Adrenal gland (tissue), 12 donors: ENCODE results near the gene MZB1. TPM values are rescaled to one million over a fixed set of nuclear protein-coding genes. Genes with fewer than 3 reads are reported as not detected.
A peak's percentile ranks its signal among the peaks of the same experiment; 100 is the strongest.

ENCODE experiments used
- DNase-seq, 7 donors: peaks; one replicate each; pipeline ENCODE4 v3.0.0-alpha.2; 2019 to 2020
- H3K27ac ChIP-seq, 5 donors: fragments of 200-600 bp; sonication (generic) in 4 of 5; 1 replicate in 3 of 5; 2 replicates in 2 of 5; pipeline versions ENCODE4 v1.5.1 to v1.8.0; 2016 to 2020; ENCODE audit warnings: mild to moderate bottlenecking in 1 of 5
- H3K27me3 ChIP-seq: fragments of 200-600 bp; 2 replicates; pipeline ENCODE4 v1.8.0; 2021
- H3K36me3 ChIP-seq, 2 donors: fragments of 200-600 bp; replicated peaks in 1 of 2; 1 replicate in 1 of 2; 2 replicates in 1 of 2; pipeline versions ENCODE4 v1.5.1 to v1.8.0; 2018 to 2022
- H3K4me1 ChIP-seq, 2 donors: fragments of 200-600 bp; replicated peaks in 1 of 2; 1 replicate in 1 of 2; 2 replicates in 1 of 2; pipeline versions ENCODE4 v1.5.1 to v1.8.0; 2018 to 2021
- H3K4me3 ChIP-seq, 4 donors: fragments of 200-600 bp; sonication (generic) in 3 of 4; one replicate each; pipeline ENCODE4 v1.5.1; 2016 to 2018
- H3K9me3 ChIP-seq, 3 donors: fragments of 200-600 bp; sonication (generic) in 1 of 3; replicated peaks in 1 of 3; 1 replicate in 2 of 3; 2 replicates in 1 of 3; pipeline versions ENCODE4 v1.5.1 to v1.8.0; 2016 to 2021
- POLR2A ChIP-seq, 2 donors: fragments of 450-650 bp; IDR thresholded peaks; one replicate each; pipeline ENCODE4 v1.6.1; 2017; ENCODE audit warnings: antibody characterized with exemption in 2 of 2, mild to moderate bottlenecking in 2 of 2, moderate library complexity in 1 of 2
- whole genome bisulfite sequencing, 4 donors: extraction: QIAGEN DNeasy Blood & Tissue Kit in 2 of 4; methylation state at CpG; one replicate each; pipeline versions ENCODE4 v1.1.5 to v1.1.7; 2013 to 2017; 5-methylcytosine and 5-hydroxymethylcytosine counted together
- intact Hi-C, 2 donors: fragments of 100-400 bp; cut with DNase I; formaldehyde crosslinking; loops; one replicate each; pipeline versions ENCODE4 v1.14.1 to v1.15.0; 2022 to 2023
- polyA plus RNA-seq, 3 donors: library from polyadenylated mRNA; stranded (reverse); fragments of 200-250 nt in 2 of 3; fragments of 350-450 nt in 1 of 3; fragmentation: Illumina TruSeq in 1 of 3; extraction: RNeasy Lipid Tissue Mini Kit (QIAGEN cat#74804) in 1 of 3; gene quantifications; one replicate each; pipeline ENCODE4 v1.2.3, GENCODE V29; 2013 to 2014
- total RNA-seq, 9 donors: library from RNA; depleted of rRNA in 4 of 9; stranded (reverse); fragments of >200 nt in 4 of 9; fragments of 120-200 nt in 1 of 9; fragmentation: NEBNext Ultra II Directional in 1 of 9; extraction: Animal tissue kit (Norgen Biotek cat#: 25700) in 1 of 9; gene quantifications; one replicate each; pipeline versions ENCODE4 v1.1.0 to v1.2.4, GENCODE V29; 2013 to 2023
- TF ChIP-seq, protein P1 (sequence below), 6 experiments: fragments of 450-650 bp in 4 of 6; fragments of 200-600 bp in 2 of 6; sonication (generic) in 1 of 6; IDR thresholded peaks; 1 replicate in 5 of 6; 2 replicates in 1 of 6; pipeline versions ENCODE4 v1.5.1 to v1.8.0; 2016 to 2021; ENCODE audit warnings: antibody characterized with exemption in 6 of 6, mild to moderate bottlenecking in 2 of 6, moderate library complexity in 1 of 6
- donor health status: healthy with polysubstance abuse.
- donor health status: Bipolar disorder and iron deficiency.
- donor health status: DM: yes; HTN: yes; CAD: no.
- donor health status: DM: no; HTN: no; CAD: no.
- donor health status: DM: no; HTN: no; CAD: no.
- donor health status: DM: yes; HTN: yes; CAD: no.

MZB1 gene
- total and polyA plus RNA-seq, 12 donors = 0.35 to 7.7 (median 0.95) TPM; not detected in 3

DNA sequence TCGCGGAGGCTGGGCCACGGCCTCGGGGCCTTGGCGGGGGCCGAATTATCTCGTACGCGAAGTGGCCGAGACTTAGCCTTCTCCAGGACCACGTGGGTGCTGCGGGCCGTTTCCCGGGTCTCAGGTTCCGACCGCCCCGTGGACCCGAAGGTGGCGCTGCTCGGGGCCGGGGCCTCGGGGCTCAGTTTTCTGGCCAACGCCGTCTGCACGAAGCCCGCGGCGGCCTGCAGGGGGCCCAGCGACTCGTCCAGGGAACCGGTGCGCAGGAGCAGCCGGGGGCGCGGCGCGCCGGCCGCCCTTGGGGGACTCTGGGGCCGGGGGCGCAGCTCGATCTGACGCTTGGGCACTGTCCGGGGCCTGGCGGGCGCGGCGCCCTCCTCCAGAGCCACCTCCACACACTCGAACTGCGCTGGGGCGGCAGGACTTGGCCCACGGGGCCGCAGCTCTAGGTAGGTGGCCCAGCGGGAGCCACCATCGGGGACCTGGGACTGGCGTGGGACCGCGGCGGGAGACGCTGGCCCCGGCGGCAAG, 4.5 kb upstream of the MZB1 start:
- TF ChIP-seq POLR2A (IDR thresholded peaks at IDR 0.05) = peak in 1 of 2 donors; percentile 3
- TF ChIP-seq, protein P1, sequence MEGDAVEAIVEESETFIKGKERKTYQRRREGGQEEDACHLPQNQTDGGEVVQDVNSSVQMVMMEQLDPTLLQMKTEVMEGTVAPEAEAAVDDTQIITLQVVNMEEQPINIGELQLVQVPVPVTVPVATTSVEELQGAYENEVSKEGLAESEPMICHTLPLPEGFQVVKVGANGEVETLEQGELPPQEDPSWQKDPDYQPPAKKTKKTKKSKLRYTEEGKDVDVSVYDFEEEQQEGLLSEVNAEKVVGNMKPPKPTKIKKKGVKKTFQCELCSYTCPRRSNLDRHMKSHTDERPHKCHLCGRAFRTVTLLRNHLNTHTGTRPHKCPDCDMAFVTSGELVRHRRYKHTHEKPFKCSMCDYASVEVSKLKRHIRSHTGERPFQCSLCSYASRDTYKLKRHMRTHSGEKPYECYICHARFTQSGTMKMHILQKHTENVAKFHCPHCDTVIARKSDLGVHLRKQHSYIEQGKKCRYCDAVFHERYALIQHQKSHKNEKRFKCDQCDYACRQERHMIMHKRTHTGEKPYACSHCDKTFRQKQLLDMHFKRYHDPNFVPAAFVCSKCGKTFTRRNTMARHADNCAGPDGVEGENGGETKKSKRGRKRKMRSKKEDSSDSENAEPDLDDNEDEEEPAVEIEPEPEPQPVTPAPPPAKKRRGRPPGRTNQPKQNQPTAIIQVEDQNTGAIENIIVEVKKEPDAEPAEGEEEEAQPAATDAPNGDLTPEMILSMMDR (IDR thresholded peaks at IDR 0.05) = peak in 3 of 6 experiments; percentile 38 to 61 (median 45)
- Histone ChIP-seq H3K36me3 (no peaks in the 10 kb centered on the region), H3K27me3 (no peaks in the 10 kb centered on the region), H3K4me3 (peak overlapping the region in 2 of 4 donors; percentile 42 to 69), H3K27ac (peak overlapping the region; percentile 60 to 86 (median 83)), H3K9me3 (no peaks in the 10 kb centered on the region), H3K4me1 (peaks cover 30 to 35% of the 10 kb centered on the region in 2 donors)
- WGBS, 4 donors = 0 to 5% (median 2%) methylated on average over 1 to 62 of the region's 62 CpGs
- intact Hi-C loops = loop anchor here in 1 of 2 donors (5.0 kb wide), 1 partner anchor 47 kb away; no protein-coding TSS in a partner anchor
- DNase-seq = peak; percentile 59 to 80 (median 69)

DNA sequence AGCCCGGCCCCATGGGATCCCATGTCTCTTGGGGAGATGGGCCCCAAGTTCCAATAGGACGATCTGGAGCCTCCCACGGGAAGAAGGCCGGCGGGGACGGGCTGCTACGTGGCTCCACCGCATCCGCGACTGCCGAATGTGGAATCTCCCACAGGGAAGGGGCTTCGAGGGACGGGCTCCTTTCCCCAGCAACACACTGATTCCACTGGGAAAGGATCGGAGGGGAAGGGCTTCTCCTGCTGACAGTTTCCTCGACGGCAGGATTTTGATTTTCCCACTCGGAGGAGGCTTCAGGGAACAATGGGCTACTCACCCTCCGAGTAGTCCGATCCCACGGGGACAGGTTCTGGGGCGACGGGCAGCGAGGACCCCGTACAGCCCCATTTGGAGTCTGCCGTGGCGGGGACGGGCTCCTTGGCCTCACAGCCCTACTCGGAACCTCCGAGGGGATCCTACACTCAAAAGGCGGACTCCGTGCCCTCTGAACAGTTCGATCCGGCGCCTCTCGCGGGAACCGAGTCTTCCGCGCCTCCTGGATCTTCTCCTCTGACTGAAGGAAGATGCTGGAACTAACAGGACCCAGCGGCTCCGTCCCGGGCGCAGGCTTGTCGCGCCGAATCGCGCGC, 3.9 kb upstream of the MZB1 start:
- Histone ChIP-seq H3K36me3 (no peaks in the 10 kb centered on the region), H3K27me3 (no peaks in the 10 kb centered on the region), H3K4me1 (peaks cover 30 to 38% of the 10 kb centered on the region in 2 donors), H3K9me3 (no peaks in the 10 kb centered on the region), H3K27ac (peak overlapping the region in 4 of 5 donors; percentile 77 to 86 (median 84)), H3K4me3 (peak overlapping the region in 3 of 4 donors; percentile 22 to 69 (median 42))
- peak in 1 of 2 donors; percentile 18 for TF ChIP-seq POLR2A (IDR thresholded peaks at IDR 0.05)
- TF ChIP-seq, protein P1 (IDR thresholded peaks at IDR 0.05) = no peak
- DNase-seq = no peak
- intact Hi-C loops = loop anchor here in 1 of 2 donors (5.0 kb wide), 1 partner anchor 46 kb away; no protein-coding TSS in a partner anchor
- 7 to 13% (median 11%) methylated on average over 8 to 49 of the region's 49 CpGs for WGBS, 4 donors

DNA sequence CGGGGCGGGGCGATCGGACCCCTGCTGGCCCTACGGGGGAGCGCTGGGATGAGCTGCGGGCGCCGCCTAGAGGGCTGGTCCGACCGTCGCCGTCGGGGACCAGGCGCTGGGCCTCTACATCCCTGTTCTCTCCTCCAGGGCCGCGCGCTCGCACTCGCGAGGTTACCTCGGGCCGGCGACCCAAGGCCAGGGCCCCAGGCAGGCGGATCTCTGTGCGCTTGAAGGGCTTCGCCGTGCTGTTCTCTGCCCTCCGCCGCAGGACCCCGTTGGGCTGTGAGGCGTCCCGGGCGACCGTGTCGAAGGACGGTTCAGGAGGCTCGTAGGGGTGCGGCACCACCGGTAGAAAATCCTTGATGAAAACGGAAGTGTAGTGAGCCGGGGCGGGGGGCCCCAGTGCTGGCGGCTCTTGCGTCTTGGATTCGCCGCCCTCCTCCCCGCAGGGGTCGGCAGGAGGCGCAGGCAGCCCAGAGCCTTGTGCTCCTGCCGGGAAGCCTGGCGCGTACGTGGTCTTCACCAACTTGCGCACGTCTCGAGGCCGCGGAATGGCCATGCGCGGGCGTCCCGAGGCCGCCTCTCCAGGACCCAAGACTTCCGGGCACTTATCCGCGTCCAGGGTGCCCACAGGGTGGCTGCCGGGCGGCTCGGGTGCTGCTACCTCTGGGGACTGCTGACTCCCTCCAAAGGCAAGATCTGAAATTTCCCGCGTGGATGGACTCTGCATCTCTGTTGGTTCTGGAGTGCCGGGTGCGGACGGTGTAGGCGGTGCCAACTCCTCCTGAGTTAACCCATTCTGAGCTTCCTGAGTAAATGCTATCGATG, 3.2 kb upstream of the MZB1 start:
- Histone ChIP-seq H3K27me3 (no peaks in the 10 kb centered on the region), H3K27ac (peak overlapping the region in 3 of 5 donors; percentile 11 to 26 (median 21)), H3K36me3 (no peaks in the 10 kb centered on the region), H3K4me3 (peak overlapping the region in 3 of 4 donors; percentile 22 to 69 (median 42)), H3K4me1 (peaks cover 30 to 40% of the 10 kb centered on the region in 2 donors), H3K9me3 (no peaks in the 10 kb centered on the region)
- intact Hi-C loops = loop anchor here in 1 of 2 donors (5.0 kb wide), 1 partner anchor 46 kb away; no protein-coding TSS in a partner anchor
- TF ChIP-seq POLR2A (IDR thresholded peaks at IDR 0.05) = no peak
- TF ChIP-seq, protein P1 (IDR thresholded peaks at IDR 0.05) = peak in 5 of 6 experiments; percentile 38 to 59 (median 44)
- whole genome bisulfite sequencing, 4 donors = 5 to 8% (median 6%) methylated on average over 27 to 77 of the region's 77 CpGs; no CpG with 5 or more reads in 1 of the 4 donors
- DNase-seq = peak; percentile 61 to 88 (median 76)

DNA sequence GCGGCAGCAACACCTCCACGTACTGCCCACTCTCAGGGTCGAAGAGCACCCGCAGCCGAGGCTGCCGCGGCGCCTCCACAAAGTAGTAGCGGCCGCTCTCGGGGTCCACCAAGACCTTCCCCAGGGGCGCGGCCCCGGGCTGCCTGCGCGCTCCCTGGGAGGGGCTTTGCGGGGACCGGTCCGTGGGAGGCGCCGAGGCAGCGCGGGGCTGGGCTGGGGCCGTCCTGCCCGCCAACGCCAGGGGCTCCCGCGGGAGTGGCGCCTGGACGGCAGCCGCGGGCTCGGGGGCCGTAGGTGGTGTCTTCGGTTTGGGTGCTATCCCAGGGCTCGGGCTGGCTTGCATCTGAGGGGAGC, 2.6 kb upstream of the MZB1 start:
- intact Hi-C loops = loop anchor here in 1 of 2 donors (5.0 kb wide), 1 partner anchor 45 kb away; no protein-coding TSS in a partner anchor
- DNase-seq = no peak
- Histone ChIP-seq H3K9me3 (no peaks in the 10 kb centered on the region), H3K4me3 (peak overlapping the region in 1 of 4 donors; percentile 69), H3K27ac (no peak overlapping the region), H3K4me1 (peaks cover 30 to 40% of the 10 kb centered on the region in 2 donors), H3K36me3 (no peaks in the 10 kb centered on the region), H3K27me3 (no peaks in the 10 kb centered on the region)
- TF ChIP-seq, protein P1 (IDR thresholded peaks at IDR 0.05) = no peak
- no peak for TF ChIP-seq POLR2A (IDR thresholded peaks at IDR 0.05)
- WGBS, 4 donors = 27 to 35% (median 29%) methylated on average over 4 to 36 of the region's 36 CpGs
